HG03103 (cell line): ENCODE data around the gene GRIN3B.

Experiments
- ATAC-seq: cut with Tn5 transposase; IDR thresholded peaks from one replicate; pipeline ENCODE4 v1.9.1; 2021; ENCODE audit warnings: low read depth; ENCODE audit not compliant: unreplicated experiment

Gene GRIN3B

DNA sequence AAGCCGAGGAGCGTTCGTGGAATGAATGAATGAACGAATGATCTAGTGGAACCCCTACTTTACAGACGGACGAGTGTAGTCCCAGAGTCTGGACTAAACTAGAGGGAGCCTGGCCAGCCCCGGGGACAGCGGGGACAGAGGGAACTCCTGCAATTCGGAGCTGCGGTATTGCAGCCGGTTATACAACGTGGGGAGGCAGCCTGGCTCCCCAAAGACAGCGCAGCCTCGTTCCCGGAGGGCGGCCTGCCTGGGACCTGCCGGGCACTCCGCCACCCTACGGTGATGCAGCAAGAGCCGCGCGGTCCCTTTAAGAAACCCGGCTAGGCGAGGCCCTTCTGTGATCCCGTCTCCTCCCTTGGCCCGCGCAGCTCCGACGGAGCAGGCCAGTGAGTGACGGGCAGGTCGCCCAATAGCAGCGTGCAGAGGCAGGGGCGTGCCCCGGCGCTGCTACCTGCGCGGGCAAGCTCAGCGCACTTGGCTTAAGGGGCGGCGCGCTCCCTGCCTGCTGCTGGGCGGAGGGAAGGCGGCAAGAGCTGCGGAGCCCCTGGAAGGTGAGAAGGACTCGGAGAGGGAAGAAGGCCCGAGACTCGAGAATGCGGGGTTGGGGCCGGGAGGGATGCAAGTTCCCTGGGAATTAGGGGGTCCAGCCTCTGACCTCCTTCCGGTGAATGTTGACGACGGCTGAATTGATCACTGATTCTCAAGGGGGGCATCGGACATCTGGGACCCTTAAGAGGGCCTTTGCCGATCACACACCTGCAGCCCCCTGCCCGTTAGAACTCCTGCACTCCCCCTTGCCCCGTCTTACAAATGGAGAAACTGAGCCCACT, 39.6 kb downstream of the GRIN3B start, which contains the start of gene ABCA7:
Gene ABCA7, plus strand, starts transcription at position 462 of the 830 bp plus-strand sequence. CDS start 1,255 bp downstream, outside the sequence.
- peak; percentile 63 for ATAC-seq

DNA sequence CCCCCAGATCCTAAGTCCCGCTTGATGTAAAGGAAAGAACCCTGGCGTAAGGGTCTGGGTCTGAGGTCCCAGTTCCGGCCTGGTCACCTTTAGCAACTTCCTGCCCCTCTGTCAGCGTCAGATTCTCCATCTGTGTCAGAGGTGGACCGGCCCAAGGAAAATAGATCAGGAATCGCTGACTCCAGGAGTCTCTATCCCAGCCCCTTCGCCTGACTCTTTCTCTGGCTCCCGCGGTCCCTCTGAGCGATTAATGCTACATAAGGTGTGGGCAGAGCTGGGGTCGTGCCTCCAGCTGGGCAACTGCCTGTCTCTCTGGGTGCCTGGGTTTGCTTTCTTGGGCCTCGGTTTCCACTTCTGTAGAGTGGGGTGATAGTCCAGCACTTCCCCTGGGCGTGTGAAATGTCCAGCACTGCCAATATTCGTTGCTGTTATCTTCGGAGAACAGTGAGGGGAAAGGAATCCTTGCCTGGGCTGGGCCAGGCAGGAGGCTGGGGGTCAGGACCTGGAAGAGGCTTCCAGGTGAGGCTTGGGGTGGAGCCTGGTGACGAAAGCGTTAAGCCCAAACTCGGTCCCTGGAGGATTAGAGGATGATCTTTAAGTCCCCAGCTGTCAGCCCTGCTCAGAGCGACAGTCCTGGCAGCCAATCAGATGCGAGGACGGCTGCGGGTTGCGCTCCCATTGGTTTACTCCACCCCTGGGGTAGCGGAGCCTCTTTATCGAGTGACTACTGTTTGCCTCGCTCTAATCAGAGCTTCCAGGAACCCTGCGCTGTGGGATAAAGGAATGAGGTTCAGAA, 40.5 kb downstream of the GRIN3B start:
- ATAC-seq, result peak; percentile 33

DNA sequence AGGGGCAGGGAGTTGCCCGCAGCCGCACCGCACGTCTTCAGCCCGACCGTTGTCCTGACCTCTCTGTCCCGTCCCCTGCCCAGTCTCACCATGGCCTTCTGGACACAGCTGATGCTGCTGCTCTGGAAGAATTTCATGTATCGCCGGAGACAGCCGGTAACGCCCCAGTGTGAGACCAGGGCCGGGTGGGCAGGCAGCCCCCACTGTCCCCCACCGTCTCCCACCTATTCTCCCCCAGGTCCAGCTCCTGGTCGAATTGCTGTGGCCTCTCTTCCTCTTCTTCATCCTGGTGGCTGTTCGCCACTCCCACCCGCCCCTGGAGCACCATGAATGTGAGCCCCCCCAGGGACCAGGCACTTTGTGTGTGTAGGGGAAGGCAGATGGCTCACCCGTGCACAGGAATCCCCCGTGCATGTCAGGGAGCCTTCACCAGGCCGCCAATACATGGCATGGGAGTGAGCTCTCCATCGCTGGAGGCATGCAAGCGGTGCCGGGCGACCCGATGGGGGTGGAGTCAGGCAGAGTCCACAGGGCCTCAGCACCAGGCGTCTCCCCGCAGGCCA, 41.1 kb downstream of the GRIN3B start:
- no peak for ATAC-seq

DNA sequence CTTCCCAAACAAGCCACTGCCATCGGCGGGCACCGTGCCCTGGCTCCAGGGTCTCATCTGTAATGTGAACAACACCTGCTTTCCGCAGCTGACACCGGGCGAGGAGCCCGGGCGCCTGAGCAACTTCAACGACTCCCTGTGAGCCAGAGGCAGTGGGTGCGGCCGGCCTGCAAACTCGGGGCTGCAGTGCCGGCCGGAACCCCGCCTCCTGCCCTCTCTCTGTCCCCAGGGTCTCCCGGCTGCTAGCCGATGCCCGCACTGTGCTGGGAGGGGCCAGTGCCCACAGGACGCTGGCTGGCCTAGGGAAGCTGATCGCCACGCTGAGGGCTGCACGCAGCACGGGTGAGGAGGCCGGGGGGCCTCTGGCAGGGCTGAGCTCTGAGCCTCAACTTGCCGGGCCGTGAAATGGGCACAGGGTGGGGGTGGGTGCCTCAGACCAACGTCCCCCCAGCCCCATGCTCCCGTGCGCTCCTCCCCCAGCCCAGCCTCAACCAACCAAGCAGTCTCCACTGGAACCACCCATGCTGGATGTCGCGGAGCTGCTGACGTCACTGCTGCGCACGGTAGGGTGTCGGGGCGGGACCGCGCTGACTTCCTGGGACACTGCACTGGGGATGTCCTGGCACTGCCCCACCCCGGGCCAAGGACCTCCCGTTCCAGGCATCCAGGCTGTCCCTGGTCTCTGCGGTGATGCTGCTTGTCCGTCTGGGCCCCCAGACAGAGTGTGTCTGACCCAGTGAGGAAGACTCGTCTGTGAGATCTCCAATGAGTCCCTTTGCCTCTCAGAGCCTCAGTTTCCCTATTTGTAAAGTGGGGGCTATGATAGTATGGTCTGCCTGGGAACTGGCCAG, 41.8 kb downstream of the GRIN3B start:
- ATAC-seq, result no peak

DNA sequence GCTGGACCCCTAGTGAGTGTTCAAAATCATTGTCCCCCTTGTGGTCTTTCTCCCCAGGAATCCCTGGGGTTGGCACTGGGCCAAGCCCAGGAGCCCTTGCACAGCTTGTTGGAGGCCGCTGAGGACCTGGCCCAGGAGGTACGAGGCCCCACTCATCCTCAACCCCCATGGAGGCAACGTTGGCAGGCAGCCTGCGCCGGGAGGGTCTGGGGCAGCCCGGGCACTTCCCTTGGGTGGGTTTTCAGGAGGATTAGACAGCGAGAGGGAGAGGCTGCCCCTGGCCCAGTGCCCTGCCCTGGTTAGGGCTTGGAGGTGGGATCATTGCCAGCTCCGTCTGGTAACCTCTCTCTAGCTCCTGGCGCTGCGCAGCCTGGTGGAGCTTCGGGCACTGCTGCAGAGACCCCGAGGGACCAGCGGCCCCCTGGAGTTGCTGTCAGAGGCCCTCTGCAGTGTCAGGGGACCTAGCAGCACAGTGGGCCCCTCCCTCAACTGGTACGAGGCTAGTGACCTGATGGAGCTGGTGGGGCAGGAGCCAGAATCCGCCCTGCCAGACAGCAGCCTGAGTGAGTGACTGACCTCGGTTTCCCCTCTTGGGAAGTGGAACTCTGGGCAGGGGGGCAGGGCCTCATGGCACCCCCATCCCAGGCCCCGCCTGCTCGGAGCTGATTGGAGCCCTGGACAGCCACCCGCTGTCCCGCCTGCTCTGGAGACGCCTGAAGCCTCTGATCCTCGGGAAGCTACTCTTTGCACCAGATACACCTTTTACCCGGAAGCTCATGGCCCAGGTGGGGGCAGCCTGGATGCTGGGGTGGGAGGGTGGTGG, 42.7 kb downstream of the GRIN3B start:
- ATAC-seq, result no peak

DNA sequence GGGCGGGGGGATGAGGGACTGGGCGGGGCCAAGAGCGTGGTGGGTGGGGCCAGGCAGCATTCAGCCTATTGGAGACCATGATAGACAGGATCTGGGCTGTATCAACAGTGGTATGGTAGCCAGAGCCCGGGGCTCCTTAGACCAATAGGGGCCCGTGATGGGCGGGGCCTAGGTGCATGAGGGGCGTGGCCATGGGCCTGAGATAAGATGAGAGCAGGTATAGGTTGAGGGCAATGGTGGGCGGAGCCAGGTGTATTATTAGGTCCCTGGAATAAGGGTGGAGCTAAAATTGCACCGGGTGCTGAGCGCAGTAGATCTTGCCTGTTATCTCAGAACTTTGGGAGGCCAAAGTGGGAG, 45.0 kb downstream of the GRIN3B start:
- no peak for ATAC-seq

DNA sequence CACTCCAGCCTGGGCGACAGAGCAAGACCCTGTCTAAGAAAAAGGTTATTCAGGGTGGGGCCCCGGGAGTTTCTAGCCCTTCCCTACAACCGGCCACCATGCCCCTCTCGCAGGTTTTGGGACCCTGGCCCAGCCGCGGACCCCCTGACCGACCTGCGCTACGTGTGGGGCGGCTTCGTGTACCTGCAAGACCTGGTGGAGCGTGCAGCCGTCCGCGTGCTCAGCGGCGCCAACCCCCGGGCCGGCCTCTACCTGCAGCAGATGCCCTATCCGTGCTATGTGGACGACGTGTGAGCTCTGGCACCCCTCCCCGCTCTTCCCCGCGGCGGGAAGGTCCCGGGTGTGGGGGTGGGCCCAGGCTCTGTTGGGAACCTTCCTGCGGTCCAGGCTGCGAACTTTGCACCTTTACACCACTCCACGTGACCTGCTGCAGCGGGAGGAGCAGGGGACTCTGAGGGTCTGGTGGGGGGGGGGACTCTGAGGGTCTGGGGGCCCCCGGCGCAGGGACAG, 46.0 kb downstream of the GRIN3B start:
- no peak for ATAC-seq

DNA sequence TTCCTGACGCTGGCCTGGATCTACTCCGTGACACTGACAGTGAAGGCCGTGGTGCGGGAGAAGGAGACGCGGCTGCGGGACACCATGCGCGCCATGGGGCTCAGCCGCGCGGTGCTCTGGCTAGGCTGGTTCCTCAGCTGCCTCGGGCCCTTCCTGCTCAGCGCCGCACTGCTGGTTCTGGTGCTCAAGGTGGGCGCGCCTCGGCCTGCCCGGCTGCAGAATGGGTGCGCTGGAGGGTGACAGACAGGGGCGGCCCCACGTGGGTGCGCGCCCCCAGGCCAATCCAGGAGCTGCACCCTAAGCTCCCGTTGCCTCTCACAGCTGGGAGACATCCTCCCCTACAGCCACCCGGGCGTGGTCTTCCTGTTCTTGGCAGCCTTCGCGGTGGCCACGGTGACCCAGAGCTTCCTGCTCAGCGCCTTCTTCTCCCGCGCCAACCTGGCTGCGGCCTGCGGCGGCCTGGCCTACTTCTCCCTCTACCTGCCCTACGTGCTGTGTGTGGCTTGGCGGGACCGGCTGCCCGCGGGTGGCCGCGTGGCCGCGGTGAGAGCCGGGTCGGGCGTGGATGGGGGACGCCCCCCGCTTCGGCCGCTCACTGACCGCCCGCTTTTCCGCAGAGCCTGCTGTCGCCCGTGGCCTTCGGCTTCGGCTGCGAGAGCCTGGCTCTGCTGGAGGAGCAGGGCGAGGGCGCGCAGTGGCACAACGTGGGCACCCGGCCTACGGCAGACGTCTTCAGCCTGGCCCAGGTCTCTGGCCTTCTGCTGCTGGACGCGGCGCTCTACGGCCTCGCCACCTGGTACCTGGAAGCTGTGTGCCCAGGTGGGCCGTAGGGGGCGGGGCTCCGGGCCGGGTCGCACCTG, 46.8 kb downstream of the GRIN3B start:
- no peak for ATAC-seq

DNA sequence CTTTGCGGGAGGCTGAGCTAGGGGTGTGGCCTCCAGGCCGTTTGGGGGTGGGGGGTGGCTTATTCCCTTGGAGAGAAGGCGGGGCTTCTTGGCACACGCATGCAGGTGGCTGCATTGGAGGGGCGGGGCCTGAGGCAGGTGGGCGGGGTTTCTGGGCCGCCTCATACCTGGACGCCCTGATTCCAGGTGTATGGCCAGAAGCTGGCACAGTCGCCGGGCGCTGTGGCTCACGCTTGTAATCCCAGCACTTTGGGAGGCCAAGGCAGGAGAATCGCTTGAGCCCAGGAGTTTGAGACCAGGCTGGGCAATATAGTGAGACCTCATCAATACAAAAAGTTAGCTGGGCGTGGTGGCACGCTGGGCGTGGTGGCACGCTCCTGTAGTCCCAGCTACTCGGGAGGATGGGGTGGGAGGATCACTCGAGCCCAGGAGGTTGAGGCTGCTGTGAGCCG, 47.5 kb downstream of the GRIN3B start:
- no peak for ATAC-seq

DNA sequence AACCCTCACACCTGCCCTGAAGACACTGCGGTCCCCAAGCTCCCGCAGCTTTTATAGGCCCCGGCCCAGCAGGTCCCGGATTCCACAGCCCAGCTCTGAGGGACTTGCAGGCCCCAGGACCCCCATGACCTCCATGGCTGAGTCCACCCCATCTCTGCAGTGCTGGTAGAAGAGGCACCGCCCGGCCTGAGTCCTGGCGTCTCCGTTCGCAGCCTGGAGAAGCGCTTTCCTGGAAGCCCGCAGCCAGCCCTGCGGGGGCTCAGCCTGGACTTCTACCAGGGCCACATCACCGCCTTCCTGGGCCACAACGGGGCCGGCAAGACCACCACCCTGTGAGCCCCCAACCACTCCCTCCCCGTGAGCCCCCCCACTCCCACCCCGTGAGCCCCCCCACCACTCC, 48.9 kb downstream of the GRIN3B start:
- ATAC-seq, result no peak

DNA sequence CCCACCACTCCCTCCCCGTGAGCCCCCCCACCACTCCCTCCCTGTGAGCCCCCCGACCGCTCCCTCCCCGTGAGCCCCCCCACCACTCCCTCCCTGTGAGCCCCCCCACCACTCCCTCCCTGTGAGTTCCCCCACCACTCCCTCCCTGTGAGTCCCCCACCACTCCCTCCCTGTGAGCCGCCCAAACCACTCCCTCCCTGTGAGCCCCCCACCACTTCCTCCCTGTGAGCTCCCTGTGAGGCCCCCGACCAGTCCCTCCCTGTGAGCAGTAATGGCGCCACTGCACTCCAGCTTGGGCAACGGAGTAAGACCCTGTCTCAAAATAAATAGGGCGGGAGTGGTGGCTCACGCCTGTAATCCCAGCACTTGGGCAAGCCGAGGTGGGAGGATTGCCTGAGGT, 49.6 kb downstream of the GRIN3B start:
- no peak for ATAC-seq

DNA sequence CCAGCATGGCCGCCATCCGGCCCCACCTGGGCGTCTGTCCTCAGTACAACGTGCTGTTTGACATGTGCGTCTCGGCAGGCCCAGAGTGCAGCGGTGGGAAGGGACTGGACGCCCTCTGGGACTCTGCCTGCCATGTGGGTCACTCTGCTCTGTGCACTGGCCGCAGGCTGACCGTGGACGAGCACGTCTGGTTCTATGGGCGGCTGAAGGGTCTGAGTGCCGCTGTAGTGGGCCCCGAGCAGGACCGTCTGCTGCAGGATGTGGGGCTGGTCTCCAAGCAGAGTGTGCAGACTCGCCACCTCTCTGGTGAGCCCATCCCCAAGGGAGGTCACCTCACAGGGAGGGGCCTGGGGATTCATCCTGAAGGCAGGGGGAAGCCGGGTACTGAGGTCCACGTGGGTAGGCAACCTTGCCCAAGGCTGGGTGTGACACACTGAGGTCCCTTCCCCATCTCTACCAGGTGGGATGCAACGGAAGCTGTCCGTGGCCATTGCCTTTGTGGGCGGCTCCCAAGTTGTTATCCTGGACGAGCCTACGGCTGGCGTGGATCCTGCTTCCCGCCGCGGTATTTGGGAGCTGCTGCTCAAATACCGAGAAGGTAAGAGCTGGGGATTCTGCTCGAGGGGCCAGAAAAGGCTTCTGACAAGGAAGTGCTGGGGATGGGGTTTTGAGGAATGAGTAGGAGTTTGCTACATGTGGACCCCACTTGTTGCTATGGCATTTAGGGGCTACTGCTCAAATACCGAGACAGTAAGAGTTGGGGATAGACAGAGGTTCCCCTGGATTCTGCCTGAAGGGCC, 51.0 kb downstream of the GRIN3B start:
- no peak for ATAC-seq

DNA sequence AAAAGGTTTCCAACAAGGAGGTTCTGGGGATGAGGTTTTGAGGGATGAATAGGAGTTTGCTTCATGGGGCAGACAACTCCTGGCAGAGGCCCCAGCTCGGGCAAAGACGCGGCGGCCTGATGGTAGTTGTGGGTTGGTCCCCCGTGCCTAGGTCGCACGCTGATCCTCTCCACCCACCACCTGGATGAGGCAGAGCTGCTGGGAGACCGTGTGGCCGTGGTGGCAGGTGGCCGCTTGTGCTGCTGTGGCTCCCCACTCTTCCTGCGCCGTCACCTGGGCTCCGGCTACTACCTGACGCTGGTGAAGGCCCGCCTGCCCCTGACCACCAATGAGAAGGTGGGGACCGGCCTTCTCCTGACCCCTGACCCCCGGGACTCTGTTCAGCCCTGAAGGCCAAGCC, 51.6 kb downstream of the GRIN3B start:
- no peak for ATAC-seq

DNA sequence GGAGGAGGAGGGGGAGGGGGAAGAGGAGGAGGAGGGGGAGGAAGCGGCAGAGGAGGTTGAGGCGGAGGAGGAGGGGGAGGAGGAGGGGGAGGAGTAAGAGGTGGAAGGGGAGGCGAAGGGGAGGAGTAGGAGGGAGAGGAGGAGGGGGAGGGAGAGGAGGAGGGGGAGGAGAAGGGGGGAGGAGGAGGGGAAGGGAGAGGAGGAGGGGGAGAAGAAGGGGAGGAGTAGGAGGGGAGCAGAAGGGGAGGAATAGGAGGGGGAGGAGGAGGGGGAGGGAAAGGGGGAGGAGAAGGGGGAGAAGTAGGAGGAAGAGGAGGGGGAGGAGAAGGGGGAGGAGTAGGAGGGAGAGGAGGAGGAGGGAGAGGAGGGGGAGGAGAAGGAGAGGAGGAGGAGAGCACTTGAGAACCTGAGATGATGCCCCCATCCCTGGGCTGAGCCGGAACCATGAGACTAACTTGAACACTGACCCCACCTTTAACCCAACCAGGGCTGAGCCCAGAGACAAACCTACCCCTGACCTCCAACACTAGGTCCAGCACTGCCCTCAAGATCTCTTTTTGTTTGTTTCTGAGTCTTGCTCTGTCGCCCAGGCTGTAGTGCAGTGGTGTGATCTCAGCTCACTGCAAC, 52.2 kb downstream of the GRIN3B start:
- no peak for ATAC-seq

DNA sequence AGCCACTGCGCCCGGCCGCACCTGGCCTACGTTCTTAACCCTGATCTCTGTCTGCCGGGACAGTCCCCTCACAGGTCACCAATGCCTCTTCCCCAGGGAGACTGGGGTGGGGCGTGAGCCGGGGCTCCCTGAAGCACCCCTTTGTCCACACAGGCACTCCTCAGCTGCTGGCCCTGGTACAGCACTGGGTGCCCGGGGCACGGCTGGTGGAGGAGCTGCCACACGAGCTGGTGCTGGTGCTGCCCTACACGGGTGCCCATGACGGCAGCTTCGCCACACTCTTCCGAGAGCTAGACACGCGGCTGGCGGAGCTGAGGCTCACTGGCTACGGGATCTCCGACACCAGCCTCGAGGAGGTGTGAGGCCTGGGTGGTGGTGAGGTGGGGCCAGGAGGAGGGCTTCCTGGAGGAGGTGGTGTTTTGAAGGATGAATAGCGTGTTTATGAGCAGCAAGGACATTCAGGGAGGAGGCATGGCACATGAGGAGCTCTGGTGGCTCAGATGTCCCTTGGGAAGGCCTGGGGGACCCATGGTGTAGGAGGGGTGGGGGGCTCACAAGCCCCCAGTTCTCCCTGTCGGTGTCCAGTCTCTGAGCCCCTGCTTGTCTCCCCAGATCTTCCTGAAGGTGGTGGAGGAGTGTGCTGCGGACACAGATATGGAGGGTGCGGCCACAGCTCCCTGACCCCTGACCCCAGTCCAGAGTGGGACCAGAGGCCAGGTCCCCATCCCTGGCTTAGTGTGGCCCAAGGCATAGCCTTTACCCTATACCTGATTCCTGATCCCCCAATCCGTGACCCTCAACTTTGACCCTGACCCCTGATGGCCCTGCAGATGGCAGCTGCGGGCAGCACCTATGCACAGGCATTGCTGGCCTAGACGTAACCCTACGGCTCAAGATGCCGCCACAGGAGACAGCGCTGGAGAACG, 53.2 kb downstream of the GRIN3B start:
- ATAC-seq, result no peak
